Superior temporal gyrus (tissue), 1 donor: ENCODE data around the gene SRF.
A peak's percentile ranks its signal among the peaks of the same experiment; 100 is the strongest.

ENCODE experiments used
- DNase-seq: peaks from one replicate; pipeline ENCODE4 v3.0.0-alpha.2; 2016; ENCODE audit errors: extremely low spot score

Gene SRF

GRCh38 chr6:43216200-43216599, 45.1 kb downstream of the SRF start:
- no peak for DNase-seq

- DNase-seq, result no peak
These were observed 46.3 kb downstream of the SRF start for GRCh38 chr6:43217351-43217750.

- no peak for DNase-seq
These were observed 48.0 kb downstream of the SRF start for GRCh38 chr6:43219119-43219518.

DNA sequence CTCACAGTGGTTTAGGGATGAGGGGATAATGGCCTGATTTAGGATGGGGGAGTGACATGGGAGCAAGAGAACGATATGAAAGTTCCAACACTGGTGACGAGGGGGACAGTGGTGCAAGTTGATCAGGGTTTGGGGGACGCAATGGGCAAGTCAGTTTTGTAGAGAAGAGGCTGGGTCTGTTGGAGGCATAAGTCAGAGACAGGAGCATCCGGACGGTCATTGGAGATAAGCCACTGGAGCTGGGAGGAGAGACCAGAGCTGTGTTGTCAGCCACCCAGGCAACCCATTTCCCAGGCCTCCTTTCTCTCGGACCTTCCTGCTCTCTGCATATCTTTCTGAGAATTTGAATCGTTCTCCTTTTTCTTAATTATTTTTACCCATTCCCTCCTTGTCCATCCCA, 48.7 kb downstream of the SRF start:
- no peak for DNase-seq

- no peak for DNase-seq
These were observed 49.4 kb downstream of the SRF start for GRCh38 chr6:43220439-43220951.

DNA sequence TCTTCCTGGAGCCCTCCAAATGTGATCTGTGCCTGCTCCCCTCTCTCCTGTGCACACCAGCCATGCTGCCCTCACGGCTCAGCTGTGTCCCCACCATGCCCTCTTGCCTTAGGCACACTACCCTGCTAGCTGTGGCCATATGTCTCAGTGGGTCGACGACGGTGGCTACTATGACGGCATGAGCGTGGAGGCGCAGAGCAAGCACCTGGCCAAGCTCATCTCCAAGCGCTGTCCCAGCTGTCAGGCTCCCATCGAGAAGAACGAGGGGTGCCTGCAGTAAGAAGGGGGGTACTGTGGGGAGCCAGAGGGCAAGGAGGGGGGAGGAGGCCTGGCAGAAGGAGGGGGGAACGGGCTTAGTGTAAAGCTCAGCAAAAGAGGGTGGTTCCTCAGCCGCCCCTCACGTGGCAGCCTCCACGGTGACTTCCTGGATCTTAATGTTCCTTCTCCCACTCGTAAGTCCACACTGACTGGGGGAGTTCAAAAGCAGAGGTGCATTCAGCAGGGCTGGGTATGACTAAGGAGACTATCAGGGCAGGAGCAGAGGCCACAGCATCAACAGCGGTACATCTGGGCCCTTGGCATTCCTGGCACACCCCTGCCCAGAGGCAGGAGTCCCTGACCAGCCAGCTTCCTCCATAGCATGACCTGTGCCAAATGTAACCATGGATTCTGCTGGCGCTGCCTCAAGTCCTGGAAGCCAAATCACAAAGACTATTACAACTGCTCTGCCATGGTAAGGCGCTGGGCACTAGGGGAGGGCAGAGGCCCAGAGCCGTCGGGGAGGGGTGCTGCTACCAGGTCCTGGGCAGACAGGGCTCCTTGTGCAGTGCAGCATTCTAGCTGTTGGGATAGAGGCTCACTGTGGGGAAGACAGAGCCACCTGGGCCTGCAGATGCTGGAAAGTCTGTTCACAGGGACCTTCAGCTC, 50.2 kb downstream of the SRF start:
- DNase-seq, result no peak

DNA sequence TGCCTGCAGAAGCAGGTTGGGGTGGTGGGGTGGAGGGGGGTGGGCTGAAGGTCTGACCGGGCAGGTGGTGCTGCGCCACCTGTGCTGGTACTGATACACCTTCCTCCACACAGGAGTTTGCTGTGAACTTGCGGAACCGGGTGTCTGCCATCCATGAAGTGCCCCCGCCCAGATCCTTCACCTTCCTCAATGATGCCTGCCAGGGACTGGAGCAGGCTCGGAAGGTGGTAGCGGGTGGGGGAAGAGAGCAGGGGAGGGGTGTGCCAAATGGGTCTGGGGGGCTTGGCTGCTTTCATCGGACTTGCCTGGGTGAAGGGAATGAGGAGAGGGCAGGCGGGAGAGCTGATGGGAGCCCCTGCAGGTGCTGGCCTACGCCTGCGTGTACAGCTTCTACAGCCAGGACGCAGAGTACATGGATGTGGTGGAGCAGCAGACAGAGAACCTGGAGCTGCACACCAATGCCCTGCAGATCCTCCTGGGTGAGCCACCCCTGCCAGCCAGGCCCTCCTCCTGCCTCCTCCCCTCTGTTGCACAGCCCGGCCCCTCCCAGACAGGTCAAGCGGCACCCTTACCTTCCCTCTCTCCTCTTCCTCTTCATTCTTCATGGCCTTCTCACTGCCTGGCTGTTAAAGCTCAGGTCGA, 51.5 kb downstream of the SRF start:
- no peak for DNase-seq

DNA sequence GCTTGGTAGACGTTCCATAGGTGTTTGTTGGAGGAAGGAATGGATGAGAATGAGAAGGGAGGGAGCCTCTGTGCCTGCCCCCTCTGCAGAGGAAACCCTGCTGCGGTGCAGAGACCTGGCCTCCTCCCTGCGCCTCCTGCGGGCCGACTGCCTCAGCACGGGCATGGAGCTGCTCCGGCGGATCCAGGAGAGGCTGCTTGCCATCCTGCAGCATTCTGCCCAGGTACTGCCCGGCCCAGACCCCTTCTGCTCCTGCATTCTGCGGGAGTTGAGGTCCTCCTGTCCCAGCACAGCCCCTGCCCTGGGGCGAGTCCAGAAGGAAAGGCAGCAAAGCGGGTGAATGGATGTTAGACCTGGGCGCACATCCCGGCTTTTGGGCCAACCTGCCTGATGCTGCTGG, 52.1 kb downstream of the SRF start:
- no peak for DNase-seq

DNA sequence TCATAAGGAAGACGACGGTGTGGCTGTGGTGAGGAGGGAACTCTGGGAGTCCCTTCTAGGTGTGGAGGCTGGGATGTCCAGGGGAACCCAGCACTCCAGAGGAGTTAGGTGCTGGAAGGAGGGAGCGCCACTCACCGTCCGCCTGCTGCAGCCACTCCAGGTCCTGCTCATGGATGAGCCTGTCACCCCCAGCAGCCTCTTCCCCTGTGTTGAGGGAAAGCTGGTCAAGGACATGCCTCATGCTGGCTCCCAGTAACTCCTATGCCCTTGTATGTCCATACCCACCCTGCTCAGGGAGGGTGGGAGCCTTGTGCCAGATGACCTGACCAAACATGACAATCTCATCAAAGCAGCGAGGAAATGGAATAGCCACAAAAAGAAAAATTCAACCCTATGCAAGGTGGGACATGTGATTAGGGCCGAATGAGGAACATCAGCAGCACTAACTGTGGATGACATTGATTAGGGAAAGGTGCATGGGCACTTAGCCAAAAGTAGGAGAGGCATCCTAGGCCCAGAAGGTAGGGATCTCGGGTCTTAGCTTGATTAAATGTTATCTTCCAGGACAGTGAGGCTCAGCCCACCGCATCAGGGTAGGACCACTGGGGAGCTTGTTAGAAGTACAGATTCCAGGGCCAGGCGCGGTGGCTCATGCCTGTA, 55.3 kb downstream of the SRF start:
- no peak for DNase-seq

GRCh38 chr6:43228951-43229802, 58.1 kb downstream of the SRF start, which contains the start of gene DNPH1:
Gene DNPH1 (minus strand): TSS chr6:43229481. CDS start chr6:43229456, 25 bp downstream.
- peak; percentile 81 for DNase-seq

GRCh38 chr6:43229803-43230620, 58.9 kb downstream of the SRF start:
- DNase-seq, result no peak

- no peak for DNase-seq
These were observed 60.0 kb downstream of the SRF start for GRCh38 chr6:43231053-43231452.
